GM21447 (cell line): ENCODE data around the gene FAM83G.
"Not testable (repeated sequence)": the region's sequence is repeated elsewhere in the genome, so short reads cannot be mapped to it uniquely, and the experiment has no call there.

Source experiments
- ATAC-seq: cut with Tn5 transposase; IDR thresholded peaks from one replicate; pipeline ENCODE4 v1.9.1; 2021; ENCODE audit not compliant: unreplicated experiment

FAM83G gene, protein sequence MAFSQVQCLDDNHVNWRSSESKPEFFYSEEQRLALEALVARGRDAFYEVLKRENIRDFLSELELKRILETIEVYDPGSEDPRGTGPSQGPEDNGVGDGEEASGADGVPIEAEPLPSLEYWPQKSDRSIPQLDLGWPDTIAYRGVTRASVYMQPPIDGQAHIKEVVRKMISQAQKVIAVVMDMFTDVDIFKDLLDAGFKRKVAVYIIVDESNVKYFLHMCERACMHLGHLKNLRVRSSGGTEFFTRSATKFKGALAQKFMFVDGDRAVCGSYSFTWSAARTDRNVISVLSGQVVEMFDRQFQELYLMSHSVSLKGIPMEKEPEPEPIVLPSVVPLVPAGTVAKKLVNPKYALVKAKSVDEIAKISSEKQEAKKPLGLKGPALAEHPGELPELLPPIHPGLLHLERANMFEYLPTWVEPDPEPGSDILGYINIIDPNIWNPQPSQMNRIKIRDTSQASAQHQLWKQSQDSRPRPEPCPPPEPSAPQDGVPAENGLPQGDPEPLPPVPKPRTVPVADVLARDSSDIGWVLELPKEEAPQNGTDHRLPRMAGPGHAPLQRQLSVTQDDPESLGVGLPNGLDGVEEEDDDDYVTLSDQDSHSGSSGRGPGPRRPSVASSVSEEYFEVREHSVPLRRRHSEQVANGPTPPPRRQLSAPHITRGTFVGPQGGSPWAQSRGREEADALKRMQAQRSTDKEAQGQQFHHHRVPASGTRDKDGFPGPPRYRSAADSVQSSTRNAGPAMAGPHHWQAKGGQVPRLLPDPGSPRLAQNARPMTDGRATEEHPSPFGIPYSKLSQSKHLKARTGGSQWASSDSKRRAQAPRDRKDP

DNA sequence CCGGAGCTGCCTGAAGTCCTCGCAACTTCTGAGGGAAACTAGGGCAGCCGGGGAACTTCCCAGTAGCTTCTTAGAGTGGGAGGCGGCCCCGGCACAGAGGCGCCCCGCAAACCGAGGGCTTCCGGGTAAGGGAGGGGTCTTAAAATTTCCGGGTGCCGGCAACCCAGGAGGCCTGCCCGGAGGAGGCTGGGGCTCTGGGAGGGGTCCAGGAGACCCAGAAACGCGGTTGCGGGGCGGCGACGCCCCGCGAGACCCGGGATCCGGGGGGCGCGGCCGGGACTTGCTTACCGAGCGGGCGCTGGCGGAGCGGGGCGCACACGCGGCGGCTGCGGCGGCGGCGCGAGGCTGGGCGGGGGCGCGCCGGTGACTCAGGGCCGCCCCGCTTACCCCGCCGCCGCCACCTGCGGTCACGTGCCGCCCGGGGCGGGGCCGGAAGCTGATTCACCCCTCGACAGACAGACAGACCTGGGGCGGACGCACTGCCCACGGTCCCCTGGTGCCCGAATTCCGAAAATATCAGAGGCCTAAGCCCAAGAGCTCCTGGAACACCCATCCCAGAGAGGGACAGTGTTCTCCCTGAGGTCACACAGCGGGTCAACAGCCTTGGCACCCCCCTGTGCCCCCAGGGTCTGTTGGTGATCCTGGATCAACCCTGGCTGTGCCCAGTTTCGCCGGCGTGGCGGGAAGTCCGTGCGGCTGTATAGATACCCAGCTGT is at the start of gene FAM83G:
FAM83G (minus strand) TSS at position 344 of the 716 bp plus-strand sequence. CDS start 723 bp downstream, outside the sequence.
- peak; percentile 67 for ATAC-seq

DNA sequence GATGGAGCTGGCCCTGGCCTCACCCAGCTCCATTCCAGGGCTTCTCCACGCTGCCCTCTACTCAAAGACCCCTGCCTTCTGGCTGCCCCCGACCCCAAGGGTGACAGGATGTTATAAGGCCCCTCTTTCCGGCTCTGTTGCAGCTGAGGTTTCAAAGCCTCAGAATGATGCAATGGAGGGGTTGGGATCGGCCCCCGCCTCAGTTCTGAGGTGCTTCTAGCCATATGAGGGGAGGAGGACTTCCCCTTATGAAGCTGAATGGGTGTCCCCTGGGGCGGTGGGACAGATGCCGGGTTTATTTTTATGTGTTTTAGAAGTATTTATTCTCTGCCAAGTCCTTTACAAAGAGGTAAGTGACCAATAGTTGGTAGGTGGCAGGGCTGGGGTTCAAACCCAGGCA is 44.3 kb upstream of the FAM83G start:
- ATAC-seq, result not testable (repeated sequence)

DNA sequence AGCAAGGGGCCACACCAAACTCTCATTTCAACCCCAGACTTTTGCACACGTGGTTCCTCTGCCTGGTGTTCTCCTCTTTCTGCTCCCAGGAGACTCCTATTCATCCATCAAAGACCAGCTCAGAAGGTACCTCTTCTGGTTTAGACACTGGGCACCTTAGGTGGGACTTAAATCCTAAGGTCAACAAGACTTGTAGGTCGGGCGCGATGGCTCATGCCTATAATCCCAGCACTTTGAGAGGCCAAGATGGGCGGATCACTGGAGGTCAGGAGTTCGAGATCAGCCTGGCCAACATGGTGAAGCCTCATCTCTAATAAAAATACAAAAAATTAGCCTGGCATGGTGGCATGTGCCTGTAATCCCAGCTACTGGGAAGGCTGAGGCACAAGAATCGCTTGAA is 42.9 kb upstream of the FAM83G start:
- ATAC-seq, result not testable (repeated sequence)

DNA sequence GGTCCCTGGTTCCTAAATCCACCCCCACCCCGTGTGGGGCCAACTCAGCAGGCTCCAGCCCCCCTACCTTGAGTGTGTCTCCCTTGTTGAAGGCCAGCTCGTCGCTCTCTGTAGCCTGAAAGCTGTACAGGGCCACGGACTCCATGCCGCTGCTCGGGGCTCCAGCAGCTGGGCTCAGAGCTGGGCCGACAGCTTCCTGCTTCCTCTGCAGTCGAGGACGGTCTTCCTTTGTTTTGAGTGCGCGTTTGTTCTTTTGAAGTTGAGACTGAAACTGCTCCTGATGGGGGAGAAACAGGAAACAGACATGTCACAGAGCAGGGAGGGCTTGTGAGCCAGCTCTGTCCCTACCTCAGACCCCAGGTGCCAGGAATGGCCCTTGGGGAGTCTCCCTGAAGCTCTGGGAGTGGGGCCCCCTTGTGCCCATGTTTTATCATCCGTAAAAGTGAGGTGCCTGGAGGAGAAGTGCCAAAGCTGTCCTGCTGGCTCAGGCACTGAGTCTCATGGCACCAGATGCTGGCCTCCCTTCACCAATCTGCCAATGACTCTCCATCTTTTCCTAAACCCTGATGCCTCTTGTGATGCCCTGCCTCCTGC is 42.3 kb upstream of the FAM83G start, which contains the start of gene GRAP:
GRAP (minus strand) TSS at position 176 of the 594 bp plus-strand sequence; CDS start at position 145, 31 bp downstream.
- ATAC-seq, result not testable (repeated sequence)

DNA sequence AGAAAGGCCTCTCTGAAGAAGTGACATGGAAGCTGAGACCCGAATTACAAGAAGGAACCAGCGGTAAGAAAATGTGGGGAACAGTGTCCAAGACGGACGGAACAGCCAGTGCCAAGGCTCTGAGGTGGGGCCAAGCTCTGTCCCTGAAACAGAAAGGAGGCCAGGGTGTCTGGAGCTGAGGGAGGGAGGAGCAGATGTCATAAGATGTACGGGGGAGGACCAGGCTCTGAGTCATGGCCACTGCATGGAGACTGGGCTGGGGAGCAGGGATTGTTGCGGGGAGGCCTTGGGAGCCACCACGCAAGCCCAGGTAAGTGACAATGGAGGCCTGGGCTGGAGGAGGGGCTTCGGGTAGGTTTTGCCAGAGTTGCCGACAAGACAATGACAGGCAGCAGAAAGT is 40.1 kb upstream of the FAM83G start:
- ATAC-seq, result not testable (repeated sequence)

DNA sequence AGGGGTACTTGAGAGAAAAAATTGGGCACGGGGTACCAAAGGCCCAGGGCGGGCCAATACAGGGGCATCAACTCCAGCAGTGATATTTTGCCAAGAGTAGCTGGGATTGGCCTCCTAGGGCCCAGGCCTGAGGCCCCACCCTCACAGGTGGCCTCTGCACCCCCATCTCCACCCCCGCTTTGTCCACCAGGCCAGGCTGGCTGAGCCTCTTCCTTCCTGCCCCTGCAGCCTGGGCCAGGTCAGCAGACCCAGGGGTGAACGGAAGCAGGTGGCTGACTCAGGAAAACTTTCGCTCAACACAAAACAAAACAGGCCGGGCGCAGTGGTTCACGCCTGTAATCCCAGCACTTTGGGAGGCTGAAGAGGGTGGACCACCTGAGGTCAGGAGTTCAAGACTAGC is 38.5 kb upstream of the FAM83G start:
- peak; percentile 32 for ATAC-seq

DNA sequence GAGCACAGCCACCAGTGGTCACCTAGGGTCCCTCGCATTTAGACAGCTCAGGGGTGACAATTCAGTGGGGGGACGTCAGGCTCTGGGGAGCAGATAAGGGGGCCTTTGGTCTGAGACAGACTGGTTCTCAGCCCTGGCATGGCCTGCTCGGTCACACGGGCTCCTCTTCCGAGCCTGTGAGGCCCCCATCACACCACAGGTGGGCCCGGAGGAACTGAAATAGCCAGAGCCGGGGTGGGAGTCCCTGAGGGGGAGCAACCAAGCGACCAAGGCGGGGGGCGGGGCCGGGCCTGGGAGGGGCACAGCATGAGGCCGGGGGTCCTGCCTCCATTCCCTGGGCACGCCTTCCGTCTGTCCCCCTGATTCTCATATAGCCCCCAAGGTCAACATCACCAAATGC is 37.8 kb upstream of the FAM83G start:
- not testable (repeated sequence) for ATAC-seq

DNA sequence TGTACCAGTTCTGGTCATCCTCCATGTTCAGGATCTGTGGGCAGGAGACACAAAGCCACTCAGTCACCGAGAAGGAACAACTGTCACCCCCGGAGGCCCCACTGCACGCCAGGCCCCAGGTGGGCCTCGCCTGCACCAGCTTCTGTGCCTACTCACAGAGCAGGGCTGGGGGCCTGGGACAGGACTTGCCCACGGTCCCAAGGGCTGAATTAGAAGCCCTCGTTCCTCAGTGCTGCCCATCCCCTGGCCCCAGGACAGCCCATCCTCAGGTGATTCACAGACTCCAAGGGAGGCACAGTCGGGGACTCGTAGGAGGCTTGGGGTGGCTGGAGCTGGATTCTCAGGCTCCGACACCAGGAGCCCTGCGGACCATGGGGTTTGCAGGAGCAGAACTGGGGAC is 37.3 kb upstream of the FAM83G start:
- ATAC-seq, result not testable (repeated sequence)

DNA sequence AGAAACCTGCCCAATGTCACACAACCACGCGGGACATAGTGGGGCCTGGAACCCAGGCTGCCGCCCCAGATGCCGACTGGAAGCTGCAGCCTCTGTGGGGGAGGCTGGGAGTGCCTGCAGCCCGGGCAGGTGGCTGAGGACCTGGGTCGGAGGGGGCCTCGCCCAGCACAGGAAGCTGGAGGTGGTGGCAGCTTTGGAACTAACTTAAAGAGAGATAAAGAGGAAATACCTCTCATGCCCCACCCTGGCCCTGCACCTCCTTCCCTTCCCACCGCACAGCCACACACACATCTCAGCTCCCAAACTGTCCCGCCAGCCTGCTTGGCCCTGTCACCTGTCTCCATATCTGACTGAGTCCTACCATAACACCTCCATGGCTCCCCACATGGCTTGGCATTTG is 35.8 kb upstream of the FAM83G start:
- not testable (repeated sequence) for ATAC-seq

DNA sequence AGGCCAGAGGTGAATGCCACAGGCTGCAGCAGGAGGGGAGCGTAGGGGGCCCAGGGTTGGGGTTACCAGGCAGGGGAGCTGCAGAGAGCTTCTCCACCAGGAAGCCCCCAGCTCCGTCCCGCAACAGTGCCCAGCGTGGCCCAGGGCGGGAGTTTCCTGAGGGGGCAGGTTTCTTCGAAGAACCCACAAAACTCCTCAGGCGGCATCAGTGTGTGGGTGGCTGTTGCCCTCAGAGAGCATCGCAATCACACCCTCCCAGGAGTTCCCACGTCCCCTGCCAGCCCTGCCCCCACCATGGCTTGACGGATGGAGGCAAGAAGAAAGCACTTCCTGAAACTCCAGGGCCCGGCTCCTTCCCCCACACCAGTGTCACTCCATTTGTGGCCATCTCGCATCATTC is 34.2 kb upstream of the FAM83G start:
- not testable (repeated sequence) for ATAC-seq

DNA sequence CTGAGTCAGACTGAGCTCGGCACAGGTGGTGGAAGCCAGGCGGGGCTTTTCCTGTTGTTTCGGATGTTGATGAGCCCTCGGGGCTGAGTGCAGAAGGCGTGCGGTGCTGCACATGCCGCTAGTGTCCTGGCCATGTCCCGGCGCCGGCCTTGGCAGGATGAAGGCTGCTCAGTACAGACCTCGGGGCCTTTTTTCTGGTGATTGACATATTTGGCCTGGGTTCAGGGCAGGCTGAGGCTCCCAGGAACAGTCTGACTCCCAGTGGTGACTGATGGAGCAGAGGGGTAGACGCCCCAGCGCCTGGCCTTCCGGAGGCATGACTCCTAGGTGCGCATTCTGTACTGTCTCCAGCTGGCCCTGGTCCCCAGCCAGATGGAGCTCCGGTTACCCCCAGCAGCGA is 33.4 kb upstream of the FAM83G start:
- not testable (repeated sequence) for ATAC-seq

DNA sequence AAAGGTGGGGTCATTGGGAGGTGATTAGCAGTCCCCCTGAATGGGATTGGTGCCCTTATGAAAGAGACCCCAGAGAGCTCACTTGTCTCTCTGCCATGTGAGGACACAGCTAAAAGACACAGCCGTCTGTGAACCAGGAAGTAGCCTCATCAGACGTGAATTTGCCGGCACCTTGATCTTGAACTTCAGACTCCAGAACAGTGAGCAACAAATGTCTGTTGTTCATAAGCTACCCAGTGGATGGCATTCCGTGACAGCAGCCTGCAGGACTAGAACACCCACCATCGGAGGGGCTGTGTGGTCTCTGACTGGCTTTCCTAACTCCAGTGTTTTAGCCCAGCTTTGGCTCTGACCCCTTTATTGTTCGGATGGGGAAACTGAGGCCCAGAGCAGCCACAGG is 33.0 kb upstream of the FAM83G start:
- ATAC-seq, result not testable (repeated sequence)

DNA sequence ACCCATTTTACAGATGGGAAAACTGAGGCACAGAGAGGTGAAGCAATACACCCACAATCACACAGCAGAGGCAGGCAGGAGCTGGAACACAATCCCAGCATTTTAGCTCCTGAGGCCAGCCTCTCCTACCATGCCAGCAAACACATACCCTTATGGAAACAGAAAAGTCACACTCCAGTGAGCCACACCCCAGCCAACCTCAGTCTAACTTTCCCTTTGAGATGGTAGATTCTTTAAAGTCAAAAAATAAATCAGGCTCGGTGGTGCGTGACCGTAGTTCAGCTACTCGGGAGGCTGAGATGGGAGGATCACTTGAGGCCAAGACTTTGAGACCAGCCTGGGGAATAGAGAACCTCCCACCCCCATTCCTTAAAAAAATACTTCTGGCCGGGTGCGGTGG is 31.6 kb upstream of the FAM83G start:
- ATAC-seq, result peak; percentile 32

DNA sequence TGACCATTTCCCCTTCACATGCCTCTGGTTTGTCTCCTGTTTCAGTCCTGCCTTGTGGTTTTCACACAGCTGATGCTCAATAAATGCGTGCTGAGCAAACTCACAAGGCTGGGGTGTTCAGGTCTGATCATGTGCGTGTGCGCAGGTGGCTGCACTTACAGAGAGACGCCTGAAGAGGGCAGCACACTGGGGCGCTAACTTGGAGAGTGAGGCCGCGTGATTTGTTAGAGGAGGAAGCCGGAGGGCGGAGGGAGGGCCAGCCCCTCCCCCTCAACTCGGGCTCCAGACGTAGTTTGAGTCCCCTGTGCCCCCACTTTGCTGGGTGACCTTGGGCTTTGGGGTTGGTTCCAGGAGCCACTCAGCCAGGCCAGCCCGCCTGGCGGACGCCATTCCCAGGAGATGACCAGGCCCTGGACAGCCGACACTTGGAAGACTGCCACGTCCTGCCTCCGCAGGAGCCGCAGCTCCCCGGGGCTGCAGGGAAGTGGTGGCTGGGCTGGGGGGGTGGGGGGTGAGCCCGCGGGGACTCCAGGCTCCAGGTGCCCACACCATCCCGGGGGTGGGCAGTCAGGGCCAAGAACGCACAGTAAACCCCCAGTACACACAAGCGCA is 27.9 kb upstream of the FAM83G start:
- peak; percentile 43 for ATAC-seq

DNA sequence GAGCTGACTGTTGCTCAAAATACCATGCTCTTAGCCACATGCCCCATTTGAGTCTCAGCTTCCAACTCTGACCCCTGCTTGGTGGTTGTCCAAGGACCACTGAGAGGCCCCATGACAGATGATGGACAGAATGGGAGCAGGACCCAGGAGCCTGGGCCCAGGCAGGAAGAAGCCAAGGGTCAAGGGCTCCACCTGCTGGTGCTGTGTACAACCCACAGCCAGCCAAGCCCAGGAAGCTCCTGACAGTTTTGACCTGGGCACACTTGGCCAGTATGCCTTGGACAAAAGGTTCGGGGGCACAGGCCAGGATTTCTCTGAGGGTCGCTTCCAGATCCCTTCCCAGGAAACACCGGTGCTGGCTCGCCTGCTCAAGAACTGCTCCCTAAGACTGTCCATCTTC is 27.2 kb upstream of the FAM83G start:
- ATAC-seq, result not testable (repeated sequence)

DNA sequence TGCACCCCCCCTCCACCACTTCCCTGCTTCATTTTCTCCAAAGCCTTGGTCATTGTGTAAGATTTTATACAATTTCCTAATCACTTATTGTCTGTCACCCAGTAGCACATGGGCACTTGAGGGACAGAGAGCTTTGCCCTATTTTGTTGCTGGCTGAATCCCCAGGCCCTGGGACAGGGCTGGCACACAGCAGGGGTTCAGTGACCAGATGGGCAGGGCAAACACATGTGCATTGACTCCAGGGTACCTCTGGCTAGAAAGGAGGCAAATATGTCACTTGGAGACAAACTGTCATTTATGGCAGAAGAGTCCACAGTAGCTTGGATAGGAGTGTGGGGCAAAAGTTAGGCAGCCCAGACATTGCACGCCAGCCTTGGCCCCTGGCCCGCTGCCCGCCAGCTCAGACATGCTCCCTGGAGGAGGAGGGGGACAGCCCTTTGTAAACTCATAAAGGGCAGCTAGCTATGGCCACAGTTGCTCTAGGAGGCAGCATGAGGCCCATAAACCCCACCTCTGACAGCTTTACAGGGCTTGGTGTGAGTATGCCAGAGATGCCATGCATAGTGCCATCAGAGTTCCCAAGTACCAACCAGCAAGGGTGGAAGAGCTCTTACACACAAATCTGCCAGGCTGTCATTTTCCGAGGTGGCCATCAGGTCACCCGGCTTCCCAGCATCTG is 26.3 kb upstream of the FAM83G start:
- ATAC-seq, result not testable (repeated sequence)

DNA sequence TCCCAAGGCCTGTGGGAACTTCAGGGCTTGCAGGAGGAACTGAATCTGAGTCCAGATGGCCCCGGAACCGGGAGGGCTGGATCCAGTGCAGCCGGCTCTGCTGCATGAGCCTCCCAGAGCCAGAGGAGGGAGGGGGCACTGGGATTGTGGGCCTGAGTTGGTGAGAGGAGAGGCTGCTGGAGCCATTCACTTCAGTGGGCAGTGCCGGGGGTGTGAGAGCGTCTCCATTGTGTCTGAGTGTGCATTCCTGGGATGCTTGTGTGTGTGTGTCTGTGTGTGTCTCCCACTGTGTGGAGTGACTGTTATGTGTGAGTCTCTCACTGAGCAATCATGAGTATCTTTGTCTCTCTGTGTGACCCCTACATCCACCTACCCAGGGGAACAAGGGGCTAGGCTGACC is 25.2 kb upstream of the FAM83G start:
- not testable (repeated sequence) for ATAC-seq

DNA sequence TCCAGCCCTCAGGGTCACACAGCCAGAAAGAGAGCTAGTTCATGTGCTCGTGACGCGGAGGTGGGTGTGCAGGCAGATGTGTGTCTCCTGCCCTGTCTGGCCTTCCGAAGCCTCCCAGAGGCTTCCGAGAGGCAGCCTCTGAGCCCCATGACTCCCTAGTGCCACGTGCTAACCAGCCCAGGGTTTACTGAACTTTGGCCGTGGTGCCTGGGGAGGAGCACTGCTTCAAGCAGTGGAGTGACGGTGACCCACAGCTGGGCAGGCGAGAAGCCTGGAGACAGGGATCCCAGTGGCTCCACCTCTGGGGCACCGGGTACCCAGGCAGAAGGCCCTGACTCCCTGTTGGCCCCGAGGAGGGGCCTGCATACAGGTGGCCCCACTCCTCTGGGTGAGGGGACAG is 24.1 kb upstream of the FAM83G start:
- not testable (repeated sequence) for ATAC-seq
